Left lung (tissue), 10 donors: ENCODE measurements around the gene DNASE1L2. TPM values are rescaled to one million over a fixed set of nuclear protein-coding genes. Genes with fewer than 3 reads are reported as not detected.

Experiments used
- ATAC-seq: fragments of 200-7000 bp; cut with Tn5 transposase; one replicate; pipeline ENCODE4 v1.9.1; 2020; ENCODE audit warnings: moderate library complexity
- DNase-seq, 4 donors: peaks; one replicate each; pipeline ENCODE4 v3.0.0-alpha.2; 2013 to 2020
- H3K27ac ChIP-seq, 2 donors: fragments of 200-600 bp; sonication (generic) in 1 of 2; one replicate each; pipeline versions ENCODE4 v1.5.0 to v1.8.0; 2020 to 2021
- H3K27me3 ChIP-seq, 2 donors: fragments of 200-600 bp; sonication (generic) in 1 of 2; one replicate each; pipeline versions ENCODE4 v1.5.0 to v1.8.0; 2020 to 2021
- H3K36me3 ChIP-seq, 2 donors: fragments of 200-600 bp; sonication (generic) in 1 of 2; one replicate each; pipeline versions ENCODE4 v1.5.0 to v1.8.0; 2020 to 2021
- H3K4me1 ChIP-seq, 2 donors: fragments of 200-600 bp; one replicate each; pipeline ENCODE4 v1.8.0; 2021
- H3K4me3 ChIP-seq, 2 donors: fragments of 200-600 bp; sonication (generic) in 1 of 2; one replicate each; pipeline versions ENCODE4 v1.5.0 to v1.8.0; 2020 to 2021; ENCODE audit warnings: mild to moderate bottlenecking in 1 of 2
- H3K9me3 ChIP-seq, 2 donors: fragments of 200-600 bp; sonication (generic) in 1 of 2; one replicate each; pipeline versions ENCODE4 v1.5.0 to v1.8.0; 2020 to 2021
- CTCF ChIP-seq, 2 donors: fragments of 200-600 bp; sonication (generic) in 1 of 2; IDR thresholded peaks; one replicate each; pipeline versions ENCODE4 v1.5.0 to v1.8.0; 2021; ENCODE audit warnings: antibody characterized with exemption in 2 of 2
- intact Hi-C, 2 donors: fragments of 100-400 bp; cut with DNase I; formaldehyde crosslinking; loops; one replicate each; pipeline versions ENCODE4 v1.11.2 to v1.14.2; 2022
- polyA plus RNA-seq, 6 donors: library from polyadenylated mRNA; unstranded; fragments of 120-200 nt; gene quantifications; one replicate each; pipeline ENCODE4 v1.2.1, GENCODE V29; 2013; ENCODE audit not compliant: insufficient read length in 6 of 6
- total RNA-seq, 2 donors: library from RNA; stranded (reverse); fragmentation: NEBNext Ultra II Directional; extraction: Animal tissue kit (Norgen Biotek cat#: 25700); gene quantifications; one replicate each; pipeline ENCODE4 v1.2.1, GENCODE V29; 2021
- donor health status: DM: no; HTN: yes; CAD: no.
- donor health status: DM: no; HTN: no; CAD: no.

DNASE1L2 gene
- total and polyA plus RNA-seq, 8 donors: 0.27 to 1.7 (median 0.99) TPM

- no peak for ATAC-seq
- H3K4me1 ChIP-seq: peaks cover 21 to 37% of the 10 kb centered on the region in 2 donors
- no peak for TF ChIP-seq CTCF (IDR thresholded peaks at IDR 0.05)
- no peaks in the 10 kb centered on the region for H3K9me3 ChIP-seq
- peak in 1 of 4 donors; percentile 82 for DNase-seq
- H3K27me3 ChIP-seq: no peaks in the 10 kb centered on the region
- intact Hi-C loops: no loop called here
- peaks cover 0 to 34% of the 10 kb centered on the region in 2 donors for H3K36me3 ChIP-seq
- peak overlapping the region; percentile 26 to 84 for H3K27ac ChIP-seq
- H3K4me3 ChIP-seq: peak overlapping the region; percentile 69 to 87
These were observed 22.2 kb upstream of the DNASE1L2 start for GRCh38 chr16:2213817-2214718.

GRCh38 chr16:2214719-2214968, 21.6 kb upstream of the DNASE1L2 start, which contains the start of gene PGP:
Gene PGP (minus strand): TSS chr16:2214840. CDS start chr16:2214777, 63 bp downstream.
- ATAC-seq (peak; percentile 92), DNase-seq (no peak)
- H3K4me1 ChIP-seq: peaks cover 21 to 37% of the 10 kb centered on the region in 2 donors
- peaks cover 0 to 28% of the 10 kb centered on the region in 2 donors for H3K36me3 ChIP-seq
- peak within 1 kb of the TSS; percentile 69 to 87 for H3K4me3 ChIP-seq
- no peaks in the 10 kb centered on the region for H3K9me3 ChIP-seq
- TF ChIP-seq CTCF (IDR thresholded peaks at IDR 0.05): no peak
- intact Hi-C loops: no loop called here
- H3K27me3 ChIP-seq: no peaks in the 10 kb centered on the region
- peak within 1 kb of the TSS; percentile 93 to 96 for H3K27ac ChIP-seq

GRCh38 chr16:2216330-2216729, 19.9 kb upstream of the DNASE1L2 start:
- DNase-seq (no peak), ATAC-seq (no peak)
- H3K4me1 ChIP-seq: peaks cover 21 to 36% of the 10 kb centered on the region in 2 donors
- intact Hi-C loops: no loop called here
- H3K27ac ChIP-seq: no peak overlapping the region
- H3K36me3 ChIP-seq: peaks cover 0 to 12% of the 10 kb centered on the region in 2 donors
- H3K9me3 ChIP-seq: no peaks in the 10 kb centered on the region
- H3K27me3 ChIP-seq: no peaks in the 10 kb centered on the region
- H3K4me3 ChIP-seq: no peak overlapping the region
- no peak for TF ChIP-seq CTCF (IDR thresholded peaks at IDR 0.05)

GRCh38 chr16:2223221-2223941, 12.9 kb upstream of the DNASE1L2 start, which contains the start of gene E4F1:
Gene E4F1 (plus strand): TSS chr16:2223591. CDS start chr16:2223614, 23 bp downstream.
- DNase-seq (peak; percentile 98 to 100 (median 100)), ATAC-seq (peak; percentile 99)
- Histone ChIP-seq H3K4me3 (peak within 1 kb of the TSS; percentile 98 to 100), H3K27ac (peak within 1 kb of the TSS; percentile 75 to 94), H3K9me3 (no peaks in the 10 kb centered on the region), H3K27me3 (no peaks in the 10 kb centered on the region), H3K36me3 (peaks cover 0 to 6% of the 10 kb centered on the region in 2 donors), H3K4me1 (peaks cover 9 to 34% of the 10 kb centered on the region in 2 donors)
- TF ChIP-seq CTCF (IDR thresholded peaks at IDR 0.05): peak in 1 of 2 donors; percentile 21
- intact Hi-C loops: no loop called here
